ENCODE results near the gene YDJC.
"Not testable (repeated sequence)": the region's sequence is repeated elsewhere in the genome, so short reads cannot be mapped to it uniquely, and the experiment has no call there.

Gene YDJC

DNA sequence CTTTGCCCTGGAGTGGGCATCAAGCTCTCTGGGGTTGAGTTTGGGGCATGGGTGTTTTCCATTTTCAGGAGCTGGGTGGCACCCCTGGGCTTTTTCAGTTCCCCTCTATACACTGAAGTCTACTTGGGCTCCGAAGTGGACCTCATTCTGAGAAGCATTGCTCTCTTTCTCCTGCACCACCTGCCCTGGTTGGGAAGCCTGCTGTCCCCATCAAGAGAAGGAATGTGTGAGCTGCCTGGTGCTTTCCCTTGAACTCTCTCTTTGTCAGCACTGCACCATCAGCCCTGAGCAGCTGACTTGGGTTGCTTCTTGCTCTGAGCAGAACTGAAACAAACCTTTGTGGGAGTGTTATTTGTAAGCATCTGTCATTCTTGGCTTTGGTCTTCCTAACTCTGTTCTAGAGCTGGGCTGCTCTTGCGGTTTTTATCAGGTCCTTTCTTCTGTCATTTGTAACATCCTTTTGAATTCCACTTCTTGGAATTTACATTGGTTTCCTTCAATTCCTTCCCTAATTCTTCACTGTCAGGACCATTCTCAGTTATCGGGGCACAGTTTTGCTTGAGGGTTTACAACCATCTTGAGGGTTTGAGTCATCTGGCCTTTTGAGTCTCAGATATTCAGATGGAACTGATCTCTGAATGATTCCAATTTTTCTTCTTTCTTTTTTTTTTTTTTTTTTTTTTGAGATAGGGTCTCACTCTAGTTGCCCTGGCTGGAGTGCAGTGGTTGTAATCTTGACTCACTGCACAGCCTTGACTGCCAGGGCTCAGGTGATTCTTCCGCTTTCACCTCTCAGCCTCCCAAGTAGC is 41.8 kb downstream of the YDJC start:
- Histone ChIP-seq H3F3A (ENCODE audit: low read depth) (no peaks in the 10 kb centered on the region), H3K9me3 (ENCODE audit: insufficient read depth, low read depth, low read length) (no peaks in the 10 kb centered on the region), H3K27me3 (ENCODE audit: insufficient read depth, low read length, poor library complexity, severe bottlenecking) (no peaks in the 10 kb centered on the region), H3K4me2 (ENCODE audit: low read depth, low read length, poor library complexity, severe bottlenecking) (no peak overlapping the region), H3K4me3 (ENCODE audit: low read length, poor library complexity, severe bottlenecking) (no peak overlapping the region), H2AFZ (ENCODE audit: low read length) (no peak overlapping the region), H3K9ac (ENCODE audit: low read depth, low read length, poor library complexity, severe bottlenecking) (no peak overlapping the region), H3K9me2 (replicated peaks; ENCODE audit: low read depth, low read length) (no peaks in the 10 kb centered on the region), H4K20me1 (ENCODE audit: insufficient read depth, low read length, poor library complexity, severe bottlenecking) (peaks cover 84% of the 10 kb centered on the region), H3K4me1 (ENCODE audit: insufficient read depth, low read length, poor library complexity, severe bottlenecking) (peaks cover 3% of the 10 kb centered on the region), H3K79me2 (ENCODE audit: insufficient read depth, low read length) (peaks cover 92% of the 10 kb centered on the region), H3K36me3 (ENCODE audit: insufficient read depth, low read length) (peaks cover 37% of the 10 kb centered on the region; the same call in 1 of the 2 replicates)
- TF ChIP-seq, protein P1, sequence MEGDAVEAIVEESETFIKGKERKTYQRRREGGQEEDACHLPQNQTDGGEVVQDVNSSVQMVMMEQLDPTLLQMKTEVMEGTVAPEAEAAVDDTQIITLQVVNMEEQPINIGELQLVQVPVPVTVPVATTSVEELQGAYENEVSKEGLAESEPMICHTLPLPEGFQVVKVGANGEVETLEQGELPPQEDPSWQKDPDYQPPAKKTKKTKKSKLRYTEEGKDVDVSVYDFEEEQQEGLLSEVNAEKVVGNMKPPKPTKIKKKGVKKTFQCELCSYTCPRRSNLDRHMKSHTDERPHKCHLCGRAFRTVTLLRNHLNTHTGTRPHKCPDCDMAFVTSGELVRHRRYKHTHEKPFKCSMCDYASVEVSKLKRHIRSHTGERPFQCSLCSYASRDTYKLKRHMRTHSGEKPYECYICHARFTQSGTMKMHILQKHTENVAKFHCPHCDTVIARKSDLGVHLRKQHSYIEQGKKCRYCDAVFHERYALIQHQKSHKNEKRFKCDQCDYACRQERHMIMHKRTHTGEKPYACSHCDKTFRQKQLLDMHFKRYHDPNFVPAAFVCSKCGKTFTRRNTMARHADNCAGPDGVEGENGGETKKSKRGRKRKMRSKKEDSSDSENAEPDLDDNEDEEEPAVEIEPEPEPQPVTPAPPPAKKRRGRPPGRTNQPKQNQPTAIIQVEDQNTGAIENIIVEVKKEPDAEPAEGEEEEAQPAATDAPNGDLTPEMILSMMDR (conservative IDR thresholded peaks at IDR 0.05; ENCODE audit: low read length): no peak
- TF ChIP-seq EZH2phosphoT487 (IDR thresholded peaks at IDR 0.05; ENCODE audit: borderline replicate concordance): no peak

DNA sequence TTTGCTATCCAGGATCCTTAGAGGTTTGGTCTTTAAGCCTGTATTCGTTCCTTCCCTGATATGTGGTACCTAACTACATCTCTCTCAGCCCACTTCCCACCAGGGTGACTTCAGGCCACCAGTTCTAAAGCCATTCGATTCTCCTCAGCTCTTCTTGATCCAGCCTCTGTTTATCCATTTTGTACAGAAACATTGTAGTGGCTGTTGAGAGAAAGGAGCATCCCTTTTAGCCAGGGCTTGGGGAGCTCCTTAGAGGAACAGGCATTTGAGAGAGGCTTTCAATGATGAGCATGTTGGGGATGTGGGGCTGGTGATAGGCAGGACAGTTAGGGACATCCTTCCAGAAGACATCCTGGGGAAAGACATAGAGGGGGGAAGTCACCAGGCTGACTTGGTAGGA is 44.4 kb downstream of the YDJC start:
- Histone ChIP-seq H3K36me3 (ENCODE audit: insufficient read depth, low read length) (peaks cover 18% of the 10 kb centered on the region; the same call in 1 of the 2 replicates), H3K9ac (ENCODE audit: low read depth, low read length, poor library complexity, severe bottlenecking) (no peak overlapping the region), H3K27me3 (ENCODE audit: insufficient read depth, low read length, poor library complexity, severe bottlenecking) (no peaks in the 10 kb centered on the region), H3K4me2 (ENCODE audit: low read depth, low read length, poor library complexity, severe bottlenecking) (no peak overlapping the region), H2AFZ (ENCODE audit: low read length) (no peak overlapping the region), H3F3A (ENCODE audit: low read depth) (no peaks in the 10 kb centered on the region), H4K20me1 (ENCODE audit: insufficient read depth, low read length, poor library complexity, severe bottlenecking) (peaks cover 83% of the 10 kb centered on the region), H3K79me2 (ENCODE audit: insufficient read depth, low read length) (peaks cover 92% of the 10 kb centered on the region), H3K4me1 (ENCODE audit: insufficient read depth, low read length, poor library complexity, severe bottlenecking) (no peaks in the 10 kb centered on the region), H3K4me3 (ENCODE audit: low read length, poor library complexity, severe bottlenecking) (no peak overlapping the region), H3K9me2 (replicated peaks; ENCODE audit: low read depth, low read length) (no peaks in the 10 kb centered on the region), H3K9me3 (ENCODE audit: insufficient read depth, low read depth, low read length) (no peaks in the 10 kb centered on the region)
- TF ChIP-seq, protein P1 (conservative IDR thresholded peaks at IDR 0.05; ENCODE audit: low read length): no peak
- no peak for TF ChIP-seq EZH2phosphoT487 (IDR thresholded peaks at IDR 0.05; ENCODE audit: borderline replicate concordance)

DNA sequence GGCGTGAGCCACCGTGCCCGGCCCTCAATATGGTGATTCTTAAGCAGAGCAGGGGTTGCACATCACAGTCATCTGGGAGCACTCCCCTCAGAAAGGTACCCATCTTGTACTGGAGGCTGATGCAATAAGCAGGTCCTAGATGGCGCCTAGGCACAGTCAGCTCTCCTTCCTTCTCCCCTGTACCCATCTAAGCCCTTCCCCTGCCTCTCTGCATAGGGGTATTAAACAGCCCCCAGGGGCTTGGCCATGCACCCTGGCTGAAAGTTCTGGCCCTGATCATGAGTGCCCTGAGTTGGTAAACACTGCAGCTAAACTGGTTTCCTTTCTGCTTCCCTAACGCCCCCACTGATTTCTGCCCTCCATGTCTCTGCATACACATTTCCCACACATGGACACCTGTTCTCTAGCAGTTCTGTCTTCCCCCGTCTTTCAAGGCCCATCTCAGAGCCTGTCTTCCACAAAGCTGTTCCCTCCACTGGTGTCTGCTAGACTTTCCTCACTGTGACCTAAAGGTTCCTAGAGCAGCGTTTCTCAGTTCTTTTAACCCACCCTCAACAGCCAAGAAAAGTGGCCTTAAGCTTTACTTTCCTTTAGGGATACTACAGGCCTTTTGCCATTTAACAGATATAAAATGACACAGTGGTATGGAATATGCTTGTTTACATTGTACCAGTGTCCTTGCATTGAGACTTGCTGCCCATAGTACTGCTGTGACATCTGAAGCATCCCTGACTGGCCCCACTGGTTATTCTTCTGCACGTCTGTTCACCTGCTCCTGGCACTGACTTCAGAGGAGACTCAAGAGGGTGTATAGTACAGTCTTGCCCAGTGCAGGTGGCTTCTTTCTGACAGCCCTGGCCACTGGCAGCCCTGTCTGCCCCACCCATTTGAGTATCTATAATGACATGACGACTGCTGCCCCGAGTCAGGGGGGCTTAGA is 46.8 kb downstream of the YDJC start:
- H4K20me1 ChIP-seq (ENCODE audit: insufficient read depth, low read length, poor library complexity, severe bottlenecking): peaks cover 86% of the 10 kb centered on the region
- H2AFZ ChIP-seq (ENCODE audit: low read length): no peak overlapping the region
- H3K9me3 ChIP-seq (ENCODE audit: insufficient read depth, low read depth, low read length): no peaks in the 10 kb centered on the region
- TF ChIP-seq, protein P1 (conservative IDR thresholded peaks at IDR 0.05; ENCODE audit: low read length): no peak
- TF ChIP-seq EZH2phosphoT487 (IDR thresholded peaks at IDR 0.05; ENCODE audit: borderline replicate concordance): no peak
- H3K4me3 ChIP-seq (ENCODE audit: low read length, poor library complexity, severe bottlenecking): no peak overlapping the region
- no peak overlapping the region for H3K9ac ChIP-seq (ENCODE audit: low read depth, low read length, poor library complexity, severe bottlenecking)
- no peak overlapping the region for H3K4me2 ChIP-seq (ENCODE audit: low read depth, low read length, poor library complexity, severe bottlenecking)
- peaks cover 94% of the 10 kb centered on the region for H3K79me2 ChIP-seq (ENCODE audit: insufficient read depth, low read length)
- no peaks in the 10 kb centered on the region for H3K9me2 ChIP-seq (replicated peaks; ENCODE audit: low read depth, low read length)
- H3K27me3 ChIP-seq (ENCODE audit: insufficient read depth, low read length, poor library complexity, severe bottlenecking): no peaks in the 10 kb centered on the region
- peaks cover 17% of the 10 kb centered on the region; the same call in 1 of the 2 replicates for H3K36me3 ChIP-seq (ENCODE audit: insufficient read depth, low read length)
- no peaks in the 10 kb centered on the region for H3F3A ChIP-seq (ENCODE audit: low read depth)
- no peaks in the 10 kb centered on the region for H3K4me1 ChIP-seq (ENCODE audit: insufficient read depth, low read length, poor library complexity, severe bottlenecking)

DNA sequence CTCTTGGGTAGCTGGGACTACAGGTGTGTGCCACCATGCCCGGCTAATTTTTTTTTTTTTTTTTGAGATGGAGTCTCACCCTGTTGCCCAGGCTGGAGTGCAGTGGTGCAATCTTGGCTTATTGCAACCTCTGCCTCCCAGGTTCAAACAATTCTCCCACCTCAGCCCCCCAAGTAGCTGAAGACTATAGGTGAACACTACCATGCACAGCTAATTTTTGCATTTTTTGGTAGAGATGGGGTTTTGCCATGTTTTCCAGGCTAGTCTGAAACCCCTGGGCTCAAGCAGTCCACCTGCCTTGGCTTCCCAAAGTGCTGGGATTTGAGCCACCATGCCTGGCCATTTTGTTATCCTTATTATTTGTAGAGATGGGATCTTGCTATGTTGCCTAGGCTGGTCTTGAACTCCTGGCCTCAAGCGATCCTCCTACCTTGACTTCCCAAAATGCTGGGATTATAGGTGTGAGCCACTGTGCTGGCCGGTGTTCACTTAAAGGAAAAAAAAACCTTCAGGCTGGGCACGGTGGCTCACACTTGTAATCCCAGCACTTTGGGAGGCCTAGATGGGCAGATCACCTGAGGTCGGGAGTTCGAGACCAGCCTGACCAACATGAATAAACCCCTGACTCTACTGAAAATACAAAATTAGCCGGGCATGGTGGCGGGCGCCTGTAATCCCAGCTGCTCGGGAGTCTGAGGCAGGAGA is 48.7 kb downstream of the YDJC start:
- Histone ChIP-seq H4K20me1 (ENCODE audit: insufficient read depth, low read length, poor library complexity, severe bottlenecking) (peaks cover 85% of the 10 kb centered on the region), H3K79me2 (ENCODE audit: insufficient read depth, low read length) (peaks cover 94% of the 10 kb centered on the region)
- not testable (repeated sequence) for H3K9me3 ChIP-seq (ENCODE audit: insufficient read depth, low read depth, low read length); H3K4me1 ChIP-seq (ENCODE audit: insufficient read depth, low read length, poor library complexity, severe bottlenecking); H3K36me3 ChIP-seq (ENCODE audit: insufficient read depth, low read length); H3F3A ChIP-seq (ENCODE audit: low read depth); H2AFZ ChIP-seq (ENCODE audit: low read length); H3K9ac ChIP-seq (ENCODE audit: low read depth, low read length, poor library complexity, severe bottlenecking); H3K4me3 ChIP-seq (ENCODE audit: low read length, poor library complexity, severe bottlenecking); H3K4me2 ChIP-seq (ENCODE audit: low read depth, low read length, poor library complexity, severe bottlenecking); H3K27me3 ChIP-seq (ENCODE audit: insufficient read depth, low read length, poor library complexity, severe bottlenecking); H3K9me2 ChIP-seq (replicated peaks; ENCODE audit: low read depth, low read length)

Data from Loucy (cell line).